H9 (cell line): ENCODE measurements around the gene CSAD. TPM values are rescaled to one million over a fixed set of nuclear protein-coding genes. Genes with fewer than 3 reads are reported as not detected.

Experiments used
- DNase-seq: peaks from one replicate; pipeline ENCODE4 v3.0.0-alpha.2; 2017
- H2AFZ ChIP-seq: one replicate; pipeline ENCODE4 v1.6.1; 2013; ENCODE audit warnings: mild to moderate bottlenecking, low read length, control low read depth, moderate library complexity
- H2AK5ac ChIP-seq: 2 replicates; pipeline ENCODE4 v1.6.1; 2013; ENCODE audit warnings: low read length, control low read depth, mixed read lengths; ENCODE audit not compliant: insufficient read length
- H2BK120ac ChIP-seq: one replicate; pipeline ENCODE4 v1.6.1; 2013; ENCODE audit warnings: low read depth, mild to moderate bottlenecking, low read length, control low read depth, inconsistent platforms; ENCODE audit not compliant: poor library complexity, severe bottlenecking
- H2BK12ac ChIP-seq: 2 replicates; pipeline ENCODE4 v1.6.1; 2013; ENCODE audit warnings: low read length, control low read depth, mixed read lengths, low read depth; ENCODE audit not compliant: insufficient read length
- H2BK15ac ChIP-seq: 2 replicates; pipeline ENCODE4 v1.6.1; 2013; ENCODE audit warnings: low read depth, low read length, control low read depth
- H2BK20ac ChIP-seq: one replicate; pipeline ENCODE4 v1.6.1; 2013; ENCODE audit warnings: low read depth, mild to moderate bottlenecking, low read length, control low read depth, inconsistent platforms; ENCODE audit not compliant: poor library complexity, severe bottlenecking
- H2BK5ac ChIP-seq: 2 replicates; pipeline ENCODE4 v1.6.1; 2013; ENCODE audit warnings: low read length, control low read depth, mixed read lengths; ENCODE audit not compliant: insufficient read length
- H3K14ac ChIP-seq: 2 replicates; pipeline ENCODE4 v1.6.1; 2013; ENCODE audit warnings: low read length, control low read depth; ENCODE audit not compliant: insufficient read depth
- H3K18ac ChIP-seq: 2 replicates; pipeline ENCODE4 v1.6.1; 2013; ENCODE audit warnings: low read depth, mild to moderate bottlenecking, mixed read lengths, low read length, control low read depth; ENCODE audit not compliant: insufficient read length
- H3K23ac ChIP-seq: 2 replicates; pipeline ENCODE4 v1.6.1; 2013; ENCODE audit warnings: low read length, control low read depth, mixed read lengths, low read depth; ENCODE audit not compliant: insufficient read length
- H3K23me2 ChIP-seq: 2 replicates; pipeline ENCODE4 v1.6.1; 2013; ENCODE audit warnings: low read depth, mild to moderate bottlenecking, mixed read lengths, low read length, control low read depth; ENCODE audit not compliant: insufficient read length, poor library complexity, severe bottlenecking
- H3K27ac ChIP-seq: 2 replicates; pipeline ENCODE4 v1.5.1; 2013; ENCODE audit warnings: low read length, control low read depth, mixed read lengths, low read depth; ENCODE audit not compliant: insufficient read length
- H3K27me3 ChIP-seq: 2 replicates; pipeline ENCODE4 v1.6.1; 2013; ENCODE audit warnings: low read length, control low read depth, inconsistent platforms; ENCODE audit not compliant: insufficient read depth
- H3K4ac ChIP-seq: 2 replicates; pipeline ENCODE4 v1.6.1; 2013; ENCODE audit warnings: low read depth, mild to moderate bottlenecking, control low read depth, inconsistent platforms, low read length, moderate library complexity
- H3K4me1 ChIP-seq: 2 replicates; pipeline ENCODE4 v1.6.1; 2013; ENCODE audit warnings: low read length, control low read depth, inconsistent platforms; ENCODE audit not compliant: insufficient read depth
- H3K4me2 ChIP-seq: 2 replicates; pipeline ENCODE4 v1.6.1; 2013; ENCODE audit warnings: low read length, control low read depth, mixed read lengths; ENCODE audit not compliant: insufficient read length, insufficient read depth
- H3K56ac ChIP-seq: 2 replicates; pipeline ENCODE4 v1.6.1; 2013; ENCODE audit warnings: low read depth, mild to moderate bottlenecking, mixed read lengths, low read length, control low read depth; ENCODE audit not compliant: insufficient read length
- H3K79me1 ChIP-seq: 2 replicates; pipeline ENCODE4 v1.6.1; 2013; ENCODE audit warnings: low read depth, mild to moderate bottlenecking, moderate library complexity, low read length, control low read depth, inconsistent platforms; ENCODE audit not compliant: insufficient read depth, poor library complexity, severe bottlenecking
- H3K79me2 ChIP-seq: 2 replicates; pipeline ENCODE4 v1.6.1; 2013; ENCODE audit warnings: low read length, control low read depth, inconsistent platforms; ENCODE audit not compliant: insufficient read depth
- H3K9ac ChIP-seq: 2 replicates; pipeline ENCODE4 v1.6.1; 2013; ENCODE audit warnings: low read length, control low read depth, mixed read lengths; ENCODE audit not compliant: insufficient read length; ENCODE audit errors: extremely low read depth
- H3K9me3 ChIP-seq: one replicate; pipeline ENCODE4 v1.6.1; 2013; ENCODE audit warnings: low read depth, low read length, inconsistent platforms; ENCODE audit not compliant: control insufficient read depth
- H3T11ph ChIP-seq: one replicate; pipeline ENCODE4 v1.6.1; 2013; ENCODE audit warnings: mild to moderate bottlenecking, low read length, control low read depth, inconsistent platforms
- H4K20me1 ChIP-seq: one replicate; pipeline ENCODE4 v1.6.1; 2013; ENCODE audit not compliant: control insufficient read depth, insufficient read length, insufficient read depth
- H4K5ac ChIP-seq: 2 replicates; pipeline ENCODE4 v1.6.1; 2013; ENCODE audit warnings: low read depth, mild to moderate bottlenecking, mixed read lengths, low read length, control low read depth; ENCODE audit not compliant: insufficient read length
- H4K8ac ChIP-seq: replicated peaks from 2 replicates; pipeline ENCODE4 v1.6.1; 2013; ENCODE audit warnings: low read length, control low read depth, mixed read lengths, low read depth; ENCODE audit not compliant: insufficient read length
- H4K91ac ChIP-seq: 2 replicates; pipeline ENCODE4 v1.6.1; 2013; ENCODE audit warnings: low read depth, mild to moderate bottlenecking, moderate library complexity, mixed read lengths, low read length, control low read depth; ENCODE audit not compliant: insufficient read length
- H3K27ac Mint-ChIP-seq, 3 experiments: 2 replicates in 2 of 3; 3 replicates in 1 of 3; pipeline ENCODE4 v1.8.0; 2020 to 2021; ENCODE audit warnings: mixed read lengths in 3 of 3, mild to moderate bottlenecking in 1 of 3, moderate library complexity in 1 of 3
- H3K27me3 Mint-ChIP-seq: 2 replicates; pipeline ENCODE4 v1.8.0; 2021; ENCODE audit warnings: low read depth, mild to moderate bottlenecking, moderate library complexity, mixed read lengths
- H3K36me3 Mint-ChIP-seq, 3 experiments: 2 replicates in 2 of 3; 3 replicates in 1 of 3; pipeline ENCODE4 v1.8.0; 2020 to 2021; ENCODE audit warnings: low read depth in 3 of 3, mixed read lengths in 3 of 3; ENCODE audit not compliant: insufficient read depth in 1 of 3
- H3K4me1 Mint-ChIP-seq, 2 experiments: 2 replicates each; pipeline ENCODE4 v1.8.0; 2020; ENCODE audit warnings: mixed read lengths in 2 of 2
- H3K4me3 Mint-ChIP-seq, 2 experiments: 2 replicates in 1 of 2; 3 replicates in 1 of 2; pipeline ENCODE4 v1.8.0; 2020 to 2021; ENCODE audit warnings: mild to moderate bottlenecking in 2 of 2, mixed read lengths in 2 of 2, moderate library complexity in 1 of 2
- H3K9me3 Mint-ChIP-seq, 2 experiments: 2 replicates in 1 of 2; 3 replicates in 1 of 2; pipeline ENCODE4 v1.8.0; 2020; ENCODE audit warnings: mild to moderate bottlenecking in 2 of 2, mixed read lengths in 2 of 2, moderate library complexity in 1 of 2
- CTCF ChIP-seq: fragments of 200-600 bp; sonication (generic); conservative IDR thresholded peaks from 3 replicates; pipeline ENCODE4 v1.8.0; 2021; ENCODE audit warnings: antibody characterized with exemption, mild to moderate bottlenecking
- WGBS: extraction: QIAGEN DNeasy Blood & Tissue Kit; methylation state at CpG from one replicate; pipeline ENCODE4 v1.1.7; 2013; ENCODE audit warnings: missing lambda C conversion rate, low lambda C conversion rate, mixed read lengths; ENCODE audit not compliant: insufficient read length; ENCODE audit errors: extremely low coverage; 5-methylcytosine and 5-hydroxymethylcytosine counted together
- total RNA-seq: library from RNA; stranded (reverse); gene quantifications from 2 replicates; pipeline ENCODE4 v1.2.1, GENCODE V29; 2021

The CSAD gene
- total RNA-seq, 1 experiment from 2014 or later: 7.4 TPM

GRCh38 chr12:53192531-53193021 is 11.9 kb upstream of the CSAD start:
- H3K27me3 Mint-ChIP-seq: peaks cover 67% of the 10 kb centered on the region

More at GRCh38 chr12:53192531-53193021, 11.9 kb upstream of the CSAD start:
- Histone ChIP-seq H3K4me2 (no peak overlapping the region), H3K18ac (no peak overlapping the region), H2BK5ac (no peak overlapping the region), H2AK5ac (no peak overlapping the region), H3K27ac (no peak overlapping the region), H3T11ph (no peak overlapping the region), H3K4me1 (no peaks in the 10 kb centered on the region), H4K5ac (no peak overlapping the region), H3K14ac (no peak overlapping the region), H3K9me3 (no peaks in the 10 kb centered on the region), H2BK12ac (no peak overlapping the region), H2BK15ac (no peak overlapping the region), H2BK20ac (no peak overlapping the region), H4K20me1 (no peaks in the 10 kb centered on the region), H4K8ac (no peak overlapping the region), H2AFZ (no peak overlapping the region), H3K4ac (no peak overlapping the region), H3K9ac (no peak overlapping the region), H3K79me1 (no peaks in the 10 kb centered on the region), H3K79me2 (no peaks in the 10 kb centered on the region), H3K56ac (no peak overlapping the region), H4K91ac (no peak overlapping the region), H3K23ac (no peak overlapping the region), H3K27me3 (peaks cover 11% of the 10 kb centered on the region; the same call in 1 of the 2 replicates), H3K23me2 (no peaks in the 10 kb centered on the region), H2BK120ac (no peak overlapping the region)
- H3K9me3 Mint-ChIP-seq: no peaks in the 10 kb centered on the region
- no peak for TF ChIP-seq CTCF
- peaks cover 14 to 15% of the 10 kb centered on the region in 2 experiments for H3K4me1 Mint-ChIP-seq
- no CpG with 5 or more reads among the region's 14 CpGs for WGBS
- peaks cover 2 to 11% (median 3%) of the 10 kb centered on the region in 3 experiments; a peak in 6 of 7 replicates for H3K36me3 Mint-ChIP-seq
- no peak overlapping the region; a peak in 1 of 5 replicates for H3K4me3 Mint-ChIP-seq
- no peak for DNase-seq
- H3K27ac Mint-ChIP-seq: no peak overlapping the region
